ENCODE measurements around the gene CEACAM21.

The CEACAM21 gene

GRCh38 chr19:41549884-41550283 lies 26.1 kb upstream of the CEACAM21 start:
- ChIA-PET CTCF (interaction anchor here (0.7 to 3.8 kb wide), 9 partner anchors 9 to 287 kb away, joined by 3 to 23 read pairs (median 7); no protein-coding TSS in a partner anchor), POLR2A (no interaction called here)
- Histone ChIP-seq H3K27ac (ENCODE audit: extremely low read depth, low read depth, low read length) (no peak overlapping the region), H3K36me3 (ENCODE audit: control insufficient read depth in 2 of 2, insufficient read depth in 1 of 2, low read length in 2 of 2) (no peaks in the 10 kb centered on the region), H3K4me1 (ENCODE audit: control insufficient read depth, insufficient read depth, low read length) (peaks cover 17% of the 10 kb centered on the region), H3K4me3 (ENCODE audit: low read depth, low read length) (no peak overlapping the region), H3K9me3 (ENCODE audit: control insufficient read depth, insufficient read depth, low read depth, low read length) (no peaks in the 10 kb centered on the region)
- TF ChIP-seq ZNF561 (tag by site-specific recombination; IDR thresholded peaks at IDR 0.05; ENCODE audit: borderline replicate concordance), result no peak
- no peak for TF ChIP-seq ZBTB6 (tag by site-specific recombination; IDR thresholded peaks at IDR 0.05)
- no peak for TF ChIP-seq ZBTB8A (tag by site-specific recombination; IDR thresholded peaks at IDR 0.05)
- no peak for TF ChIP-seq MEIS1 (CRISPR knock-in tag; IDR thresholded peaks at IDR 0.05; ENCODE audit: borderline replicate concordance)
- no peak for TF ChIP-seq AEBP2 (tag by site-specific recombination; IDR thresholded peaks at IDR 0.05; ENCODE audit: borderline replicate concordance)
- no peak for TF ChIP-seq ZNF354C (tag by site-specific recombination; IDR thresholded peaks at IDR 0.05; ENCODE audit: borderline replicate concordance, low read depth)
- TF ChIP-seq ZNF223 (tag by site-specific recombination; IDR thresholded peaks at IDR 0.05), result no peak
- no peak for TF ChIP-seq PATZ1 (tag by site-specific recombination; IDR thresholded peaks at IDR 0.05)
- TF ChIP-seq KLF7 (tag by site-specific recombination; IDR thresholded peaks at IDR 0.05; ENCODE audit: borderline replicate concordance), result no peak
- no peak for TF ChIP-seq ZNF707 (tag by site-specific recombination; IDR thresholded peaks at IDR 0.05)
- no peak for TF ChIP-seq ZFP41 (tag by site-specific recombination; IDR thresholded peaks at IDR 0.05; ENCODE audit: borderline replicate concordance)
- TF ChIP-seq ZBTB20 (tag by site-specific recombination; IDR thresholded peaks at IDR 0.05), result no peak
- TF ChIP-seq ZNF776 (tag by site-specific recombination; IDR thresholded peaks at IDR 0.05; ENCODE audit: borderline replicate concordance), result no peak
- no peak for TF ChIP-seq ZNF549 (tag by site-specific recombination; IDR thresholded peaks at IDR 0.05)
- TF ChIP-seq KLF1 (tag by site-specific recombination; IDR thresholded peaks at IDR 0.05), result no peak
- TF ChIP-seq ZNF544 (tag by site-specific recombination; IDR thresholded peaks at IDR 0.05), result no peak

GRCh38 chr19:41551212-41551610 lies 24.8 kb upstream of the CEACAM21 start:
- TF ChIP-seq ZNF280C (tag by site-specific recombination; IDR thresholded peaks at IDR 0.05) (no peak), ZNF426 (tag by site-specific recombination; IDR thresholded peaks at IDR 0.05) (no peak), ZBTB11 (tag by site-specific recombination; conservative IDR thresholded peaks at IDR 0.05; ENCODE audit: low read depth) (no peak)
- H3K4me3 ChIP-seq (ENCODE audit: low read depth, low read length), result no peak overlapping the region
- no peaks in the 10 kb centered on the region for H3K9me3 ChIP-seq (ENCODE audit: control insufficient read depth, insufficient read depth, low read depth, low read length)
- H3K27ac ChIP-seq (ENCODE audit: extremely low read depth, low read depth, low read length), result no peak overlapping the region
- ChIA-PET POLR2A (no interaction called here), CTCF (interaction anchor here (0.6 to 11.5 kb wide), 4 partner anchors 21 to 1628 kb away, joined by 3 to 138 read pairs (median 6); partner anchors contain the start of gene CEACAM21)
- H3K4me1 ChIP-seq (ENCODE audit: control insufficient read depth, insufficient read depth, low read length), result peaks cover 17% of the 10 kb centered on the region
- no peaks in the 10 kb centered on the region for H3K36me3 ChIP-seq (ENCODE audit: control insufficient read depth in 2 of 2, insufficient read depth in 1 of 2, low read length in 2 of 2)

Measured in HEK293 (cell line).